AG08395 (cell line): Measurements from ENCODE around the gene KIF7.
A peak's percentile ranks its signal among the peaks of the same experiment; 100 is the strongest.
"Not testable (repeated sequence)": the region's sequence is repeated elsewhere in the genome, so short reads cannot be mapped to it uniquely, and the experiment has no call there.

Experiments
- DNase-seq: peaks from one replicate; pipeline ENCODE4 v3.0.0; 2012; ENCODE audit warnings: mixed read lengths, low spot score

The KIF7 gene

GRCh38 chr15:89623165-89623564 lies 32.1 kb downstream of the KIF7 start:
- no peak for DNase-seq

DNA sequence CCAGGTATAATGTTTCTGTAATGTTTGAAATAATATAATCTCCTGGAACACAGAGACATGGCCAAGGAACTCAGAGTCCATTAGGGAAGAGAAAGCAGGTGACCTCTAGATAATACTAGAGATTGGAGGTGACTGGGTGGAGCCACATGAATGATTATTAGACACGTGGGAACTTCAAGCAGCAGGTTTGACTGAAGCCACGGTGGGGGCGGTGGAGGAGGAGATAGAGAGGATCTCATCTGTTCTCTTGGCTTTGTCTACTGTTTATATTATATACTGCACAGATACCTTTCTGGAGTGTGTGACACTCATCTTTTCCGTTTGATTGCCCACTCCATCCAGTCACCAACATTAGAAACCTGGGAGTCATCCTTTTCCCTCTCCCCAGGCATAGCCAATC lies 33.7 kb downstream of the KIF7 start:
- DNase-seq: no peak

GRCh38 chr15:89616228-89616627 lies 39.0 kb downstream of the KIF7 start:
- no peak for DNase-seq

DNA sequence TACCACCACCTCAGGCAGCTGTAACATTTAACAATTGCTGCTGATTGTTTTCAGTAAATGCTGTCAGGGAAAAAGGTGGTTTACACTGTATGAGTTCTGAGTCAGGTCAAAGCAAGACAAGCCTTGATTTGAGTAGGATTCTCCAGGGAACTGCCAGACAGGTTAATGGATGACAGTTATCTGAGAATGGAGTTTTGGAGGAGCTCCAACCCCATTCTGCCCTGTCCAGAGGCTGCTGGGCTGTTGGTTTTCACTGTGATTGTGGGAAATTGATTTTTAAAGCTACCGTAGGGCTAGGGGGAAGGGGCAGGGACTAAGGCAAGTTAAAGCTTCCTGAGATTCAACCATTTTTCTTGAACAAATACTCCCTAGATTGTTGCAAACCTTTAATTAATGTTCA lies 40.1 kb downstream of the KIF7 start:
- no peak for DNase-seq

GRCh38 chr15:89614164-89614563 lies 41.1 kb downstream of the KIF7 start:
- no peak for DNase-seq

DNA sequence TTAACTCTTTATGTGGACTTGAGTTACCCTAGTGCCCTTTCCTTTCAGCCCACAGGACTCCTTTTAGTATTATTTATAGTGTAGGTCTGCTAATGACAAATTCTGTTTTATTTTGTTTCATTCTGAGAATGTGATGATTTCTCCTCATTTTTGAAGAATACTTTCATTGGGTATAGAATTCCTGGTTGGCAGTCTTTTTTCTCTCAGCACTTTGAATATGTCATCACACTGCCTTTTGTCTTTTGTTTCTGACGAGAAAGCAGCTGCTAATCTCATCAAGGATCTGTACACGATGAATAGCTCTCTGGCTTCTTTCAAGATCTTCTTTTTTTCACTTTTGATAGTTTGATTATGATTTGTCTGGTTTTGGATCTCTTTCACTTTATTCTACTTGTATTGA lies 42.2 kb downstream of the KIF7 start:
- no peak for DNase-seq

DNA sequence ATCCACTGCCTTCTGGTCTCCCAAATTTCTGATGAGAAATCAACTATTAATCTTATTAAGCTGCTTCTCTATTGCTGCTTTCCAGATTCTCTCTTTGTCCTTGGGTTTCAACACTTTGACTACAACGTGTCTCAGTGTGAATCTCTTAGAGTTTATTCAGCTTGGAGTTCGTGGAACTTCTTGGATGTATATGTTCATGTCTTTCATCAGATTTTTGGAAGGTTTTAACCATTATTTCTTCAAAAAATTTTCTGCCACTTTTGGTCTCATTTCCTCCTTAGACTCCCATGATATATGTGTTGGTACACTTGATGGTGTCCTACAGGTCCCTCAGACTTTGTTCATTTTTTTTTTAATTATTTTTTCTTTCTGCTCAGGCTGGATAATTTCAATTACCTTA lies 44.0 kb downstream of the KIF7 start:
- no peak for DNase-seq

DNA sequence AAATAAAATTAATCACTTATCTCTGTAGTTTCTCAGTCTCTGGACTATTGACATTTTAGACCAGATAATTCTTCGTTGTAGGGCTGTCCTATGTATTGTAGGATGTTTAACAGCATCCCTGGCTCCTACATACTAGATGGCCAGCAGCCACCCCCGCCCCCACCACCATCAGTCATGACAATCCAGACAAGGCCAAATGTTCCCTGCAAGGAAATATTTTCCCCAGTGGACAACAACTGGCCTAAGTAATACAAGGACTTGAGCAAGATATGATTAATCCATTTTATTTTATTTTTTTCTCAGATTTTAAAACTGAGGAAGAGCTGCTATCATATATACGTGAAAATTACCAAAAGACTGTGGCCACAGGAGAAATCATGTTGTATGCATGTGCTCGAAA lies 56.2 kb downstream of the KIF7 start:
- DNase-seq: no peak

DNA sequence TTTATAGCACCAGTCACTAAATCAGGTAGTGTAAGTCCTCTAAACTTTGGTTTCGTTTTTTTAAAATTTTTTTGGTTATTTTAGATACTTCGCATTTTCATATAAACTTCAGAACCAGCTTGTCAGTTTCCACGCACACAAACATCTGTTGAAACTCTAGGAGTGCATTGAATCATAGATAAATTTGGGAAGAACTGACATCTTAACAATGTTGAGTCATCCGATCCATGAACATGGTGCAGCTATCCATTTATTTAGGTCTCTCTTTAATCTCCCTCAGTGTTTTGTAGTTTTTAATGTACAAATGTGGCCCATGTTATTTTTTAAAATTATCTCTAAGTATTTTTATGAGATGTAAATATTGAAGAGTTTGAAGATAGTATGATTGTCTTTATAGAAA lies 62.2 kb downstream of the KIF7 start:
- no peak for DNase-seq

- DNase-seq: no peak
Measured at GRCh38 chr15:89591834-89592233, 63.4 kb downstream of the KIF7 start.

DNA sequence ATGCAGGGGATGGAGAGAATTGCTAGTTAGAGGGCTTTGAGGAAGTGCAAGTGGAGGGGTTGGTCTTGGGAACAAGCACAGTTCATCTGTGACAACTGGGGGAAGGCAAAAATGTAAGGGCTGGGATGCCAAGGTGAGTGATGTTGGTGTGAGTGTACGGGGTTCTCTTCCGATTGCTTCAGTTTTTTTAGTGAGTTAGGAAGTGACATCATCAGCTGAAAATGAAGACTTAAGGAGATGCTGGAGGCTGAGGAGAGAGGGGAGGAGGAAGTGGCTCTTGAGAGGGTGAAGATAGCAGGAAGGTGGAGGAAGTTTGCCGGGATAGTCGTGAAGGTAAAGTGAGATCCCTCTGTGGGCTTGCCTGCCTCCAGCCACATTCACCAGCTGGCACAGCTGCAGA lies 67.3 kb downstream of the KIF7 start:
- DNase-seq: peak; percentile 51

DNA sequence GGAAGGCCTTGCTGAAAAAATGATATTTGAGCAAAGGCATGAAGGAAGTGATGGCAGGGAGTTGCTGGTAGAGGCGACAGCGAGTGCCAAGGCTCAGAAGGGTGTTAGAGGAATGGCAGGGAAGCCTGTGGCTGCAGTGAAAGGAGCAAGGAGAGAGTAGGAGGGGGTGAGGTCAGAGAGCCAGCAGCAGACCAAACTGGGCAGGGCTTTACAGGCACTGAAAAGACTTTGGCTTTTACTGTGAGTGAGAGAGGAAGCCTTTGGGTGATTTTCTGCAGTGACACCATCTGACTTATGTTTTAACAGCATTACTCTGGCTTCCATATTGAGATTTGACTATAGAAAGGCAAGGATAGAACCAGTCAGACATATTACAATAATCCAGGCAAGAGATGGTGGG lies 68.6 kb downstream of the KIF7 start:
- DNase-seq: no peak

GRCh38 chr15:89580747-89581146 lies 74.5 kb downstream of the KIF7 start:
- DNase-seq: not testable (repeated sequence)

DNA sequence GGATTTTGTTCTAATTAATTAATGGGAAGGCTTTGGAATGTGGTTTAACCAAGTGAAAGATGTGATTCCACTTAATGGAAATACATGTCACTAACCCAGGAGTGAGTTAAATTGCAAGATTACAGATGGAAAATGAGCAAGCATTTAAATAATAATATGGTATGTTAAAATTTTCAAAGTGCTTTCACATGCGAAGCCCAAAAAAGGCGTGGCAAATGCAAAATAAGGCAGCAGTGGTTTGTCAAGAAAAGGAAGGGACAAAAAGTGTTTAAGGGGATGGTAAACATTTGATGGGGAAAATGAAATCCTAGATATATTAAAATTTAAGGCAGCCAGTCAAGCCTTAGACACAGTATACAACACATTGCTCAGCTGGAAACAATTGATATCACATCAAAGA lies 77.1 kb downstream of the KIF7 start:
- no peak for DNase-seq
